CD4-positive, alpha-beta memory T cell (primary cell): ENCODE data around the gene ACSL1. TPM values are rescaled to one million over a fixed set of nuclear protein-coding genes. Genes with fewer than 3 reads are reported as not detected.

Source experiments
- CTCF ChIA-PET: fragments of 350-600 bp; sonication (Branson Sonifier 250); formaldehyde crosslinking; loops from one replicate; lab custom pipeline; 2021; ENCODE audit warnings: inconsistent platforms; ENCODE audit not compliant: partially characterized antibody; lab: Charles Lee
- POLR2A ChIA-PET: fragments of 350-600 bp; sonication (Branson Sonifier 250); formaldehyde crosslinking; loops from one replicate; lab custom pipeline; 2021; ENCODE audit not compliant: partially characterized antibody; lab: Charles Lee
- DNase-seq, 5 donors: peaks; one replicate each; pipeline versions ENCODE4 v3.0.0 to v3.0.0-alpha.2; 2020 to 2022; ENCODE audit warnings: mixed read lengths in 1 of 5
- H3K27ac ChIP-seq: one replicate; pipeline ENCODE4 v1.7.0; 2013; ENCODE audit warnings: low read depth, low read length
- H3K27me3 ChIP-seq: 2 replicates; pipeline ENCODE4 v1.7.0; 2013; ENCODE audit warnings: mild to moderate bottlenecking, low read length, moderate library complexity; ENCODE audit not compliant: insufficient read depth
- H3K36me3 ChIP-seq: 2 replicates; pipeline ENCODE4 v1.7.0; 2013; ENCODE audit warnings: mild to moderate bottlenecking, low read length, moderate library complexity; ENCODE audit not compliant: insufficient read depth
- H3K4me1 ChIP-seq: 2 replicates; pipeline ENCODE4 v1.7.0; 2013; ENCODE audit warnings: mild to moderate bottlenecking, low read length, moderate library complexity; ENCODE audit not compliant: insufficient read depth
- H3K4me3 ChIP-seq, 2 donors: one replicate each; pipeline ENCODE4 v1.7.0; 2013; ENCODE audit warnings: low read length in 2 of 2, mild to moderate bottlenecking in 1 of 2
- H3K9me3 ChIP-seq, 2 donors: one replicate each; pipeline ENCODE4 v1.7.0; 2013; ENCODE audit warnings: low read length in 2 of 2, control low read depth in 1 of 2; ENCODE audit not compliant: control insufficient read depth in 1 of 2
- H3K27ac Mint-ChIP-seq, 7 donors: one replicate each; pipeline ENCODE4 v1.8.0; 2020 to 2021; ENCODE audit warnings: mixed read lengths in 7 of 7, mild to moderate bottlenecking in 6 of 7, inconsistent platforms in 3 of 7, moderate library complexity in 3 of 7
- H3K27me3 Mint-ChIP-seq, 2 donors: one replicate each; pipeline ENCODE4 v1.8.0; 2020 to 2021; ENCODE audit warnings: mixed read lengths in 2 of 2
- H3K36me3 Mint-ChIP-seq, 2 donors: one replicate each; pipeline ENCODE4 v1.8.0; 2020 to 2021; ENCODE audit warnings: mixed read lengths in 2 of 2, inconsistent platforms in 1 of 2, mild to moderate bottlenecking in 1 of 2
- H3K4me1 Mint-ChIP-seq, 4 donors: one replicate each; pipeline ENCODE4 v1.8.0; 2020 to 2021; ENCODE audit warnings: mixed read lengths in 4 of 4, mild to moderate bottlenecking in 1 of 4
- H3K4me3 Mint-ChIP-seq, 8 donors: one replicate each; pipeline ENCODE4 v1.8.0; 2020 to 2021; ENCODE audit warnings: mixed read lengths in 8 of 8, mild to moderate bottlenecking in 7 of 8, moderate library complexity in 6 of 8, inconsistent platforms in 3 of 8
- H3K9me3 Mint-ChIP-seq, 8 donors: one replicate each; pipeline ENCODE4 v1.8.0; 2020 to 2021; ENCODE audit warnings: mixed read lengths in 8 of 8, mild to moderate bottlenecking in 5 of 8, inconsistent platforms in 3 of 8, moderate library complexity in 1 of 8
- intact Hi-C: fragments of 100-400 bp; cut with micrococcal nuclease; formaldehyde crosslinking; loops from one replicate; pipeline ENCODE4 v1.15.1; 2023
- polyA plus RNA-seq, 2 donors: library from polyadenylated mRNA; unstranded; fragments of 300-500 nt; fragmentation: Illumina TruSeq; gene quantifications; one replicate each; pipeline ENCODE4 v1.2.3, GENCODE V29; 2021
- total RNA-seq, 2 experiments: library from RNA; stranded (reverse); gene quantifications; one replicate each; pipeline ENCODE4 v1.2.3, GENCODE V29; 2021

Gene ACSL1
- total and polyA plus RNA-seq, 4 experiments from 2014 or later = 4.0 to 12.9 (median 9.2) TPM

DNA sequence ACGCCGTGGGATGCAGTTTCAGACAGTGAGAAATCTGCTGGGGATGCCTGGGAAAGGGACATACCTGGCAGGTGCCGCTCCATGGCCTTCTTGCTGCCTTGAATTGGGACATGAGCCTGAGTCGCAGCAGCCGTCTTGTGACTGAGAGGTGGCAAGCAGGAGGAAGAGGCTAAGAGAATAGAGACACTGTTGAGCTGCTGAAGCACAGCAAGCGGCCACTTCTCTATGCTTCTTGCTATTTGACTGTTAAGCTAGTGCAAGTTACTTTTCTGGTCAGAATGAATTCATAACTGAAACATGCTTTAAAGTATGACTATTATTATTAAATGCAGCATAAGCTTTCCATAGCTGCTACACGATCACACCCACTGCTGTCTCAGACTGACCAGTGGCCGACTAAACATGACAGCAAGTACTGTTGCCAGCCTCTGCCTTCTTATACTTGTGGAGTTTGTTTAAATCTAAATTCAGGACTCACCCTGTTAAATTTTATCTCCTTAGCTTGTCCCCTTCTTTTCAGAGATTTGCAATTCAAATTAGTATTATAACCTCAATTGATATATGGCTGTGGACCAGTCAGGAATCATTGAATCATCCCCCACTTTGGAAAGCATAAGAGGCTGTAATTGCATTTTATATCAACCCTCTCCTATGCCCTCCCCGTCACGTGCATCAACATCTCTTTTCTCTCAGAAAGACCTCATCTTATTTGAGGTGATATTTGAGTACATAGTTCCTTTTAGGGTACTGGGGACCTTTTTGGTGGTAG, 24.8 kb upstream of the ACSL1 start:
- H3K4me1 Mint-ChIP-seq = peaks cover 0 to 5% (median 0%) of the 10 kb centered on the region in 4 donors
- H3K36me3 Mint-ChIP-seq = no peaks in the 10 kb centered on the region
- no peak overlapping the region for H3K4me3 Mint-ChIP-seq
- Histone ChIP-seq H3K27me3 (peaks cover 4% of the 10 kb centered on the region), H3K9me3 (no peaks in the 10 kb centered on the region), H3K4me3 (no peak overlapping the region), H3K27ac (no peak overlapping the region), H3K4me1 (no peaks in the 10 kb centered on the region), H3K36me3 (no peaks in the 10 kb centered on the region)
- ChIA-PET CTCF (interaction anchor here (1.6 kb wide), 1 partner anchor 103 kb away, joined by 3 read pairs; no protein-coding TSS in a partner anchor), POLR2A (no interaction called here)
- H3K27me3 Mint-ChIP-seq = peaks cover 6 to 12% of the 10 kb centered on the region in 2 donors
- H3K9me3 Mint-ChIP-seq = no peaks in the 10 kb centered on the region
- DNase-seq = no peak
- no peak overlapping the region for H3K27ac Mint-ChIP-seq
- intact Hi-C loops = no loop called here

- DNase-seq = no peak
- H3K27ac ChIP-seq = no peak overlapping the region
- no peaks in the 10 kb centered on the region for H3K4me1 ChIP-seq
- intact Hi-C loops = no loop called here
- no peak overlapping the region for H3K4me3 ChIP-seq
- ChIA-PET POLR2A (no interaction called here), CTCF (interaction anchor here (1.6 kb wide), 1 partner anchor 103 kb away, joined by 3 read pairs; no protein-coding TSS in a partner anchor)
- no peaks in the 10 kb centered on the region for H3K36me3 ChIP-seq
- Mint-ChIP-seq H3K27ac (no peak overlapping the region), H3K36me3 (no peaks in the 10 kb centered on the region), H3K9me3 (no peaks in the 10 kb centered on the region), H3K4me3 (no peak overlapping the region), H3K4me1 (peaks cover 0 to 5% (median 0%) of the 10 kb centered on the region in 4 donors), H3K27me3 (peaks cover 4 to 10% of the 10 kb centered on the region in 2 donors)
- H3K9me3 ChIP-seq = no peaks in the 10 kb centered on the region
- H3K27me3 ChIP-seq = peaks cover 3% of the 10 kb centered on the region
Measured at GRCh38 chr4:184850018-184850417, 24.2 kb upstream of the ACSL1 start.

DNA sequence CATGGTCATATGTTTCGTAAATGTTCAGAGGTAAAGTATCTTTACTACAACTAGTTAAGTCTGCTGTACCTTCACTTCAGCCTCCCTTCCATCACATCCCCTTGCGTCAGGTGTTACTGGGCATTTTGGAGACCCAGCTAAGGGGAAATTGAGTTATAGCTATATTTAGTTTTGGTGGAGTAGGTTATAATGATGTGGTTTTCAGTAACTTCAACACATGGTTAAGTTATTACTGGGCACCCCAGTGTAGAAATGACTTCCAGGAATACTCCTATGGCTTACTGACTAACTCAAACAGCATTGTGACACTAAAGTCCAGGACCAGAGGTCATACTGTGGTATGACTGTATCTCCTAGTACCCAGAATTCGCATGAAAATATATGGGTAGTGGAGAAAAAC, 23.4 kb upstream of the ACSL1 start:
- Histone ChIP-seq H3K4me3 (no peak overlapping the region), H3K4me1 (no peaks in the 10 kb centered on the region), H3K9me3 (no peaks in the 10 kb centered on the region), H3K27ac (no peak overlapping the region), H3K36me3 (no peaks in the 10 kb centered on the region), H3K27me3 (no peaks in the 10 kb centered on the region)
- ChIA-PET POLR2A (no interaction called here), CTCF (interaction anchor here (1.6 kb wide), 1 partner anchor 102 kb away, joined by 3 read pairs; no protein-coding TSS in a partner anchor)
- H3K27ac Mint-ChIP-seq = no peak overlapping the region
- H3K27me3 Mint-ChIP-seq = peaks cover 3 to 10% of the 10 kb centered on the region in 2 donors
- no peak overlapping the region for H3K4me3 Mint-ChIP-seq
- no peaks in the 10 kb centered on the region for H3K4me1 Mint-ChIP-seq
- DNase-seq = no peak
- no peaks in the 10 kb centered on the region for H3K9me3 Mint-ChIP-seq
- no peaks in the 10 kb centered on the region for H3K36me3 Mint-ChIP-seq
- intact Hi-C loops = no loop called here

DNA sequence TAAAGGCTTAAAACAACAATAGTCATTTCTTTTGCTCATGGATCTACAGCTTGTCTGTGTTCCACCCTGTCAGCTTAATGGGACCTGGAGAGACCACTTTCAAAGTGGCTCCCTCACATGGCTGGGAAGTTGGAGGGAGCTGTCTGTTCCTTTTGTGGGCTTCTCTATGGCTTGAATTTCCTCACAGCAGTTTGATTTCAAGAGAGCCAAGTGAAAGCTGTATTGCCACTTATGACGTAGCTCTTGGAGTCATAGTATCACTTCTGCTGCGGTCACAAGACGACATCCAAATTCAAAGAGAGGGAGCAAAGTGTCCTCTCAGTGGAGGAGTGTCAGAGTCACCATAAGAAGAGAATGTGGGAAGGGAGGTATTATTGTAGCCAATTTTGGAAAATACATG, 22.7 kb upstream of the ACSL1 start:
- Mint-ChIP-seq H3K36me3 (no peaks in the 10 kb centered on the region), H3K27me3 (peaks cover 4 to 10% of the 10 kb centered on the region in 2 donors), H3K4me1 (no peaks in the 10 kb centered on the region), H3K4me3 (no peak overlapping the region), H3K27ac (no peak overlapping the region), H3K9me3 (no peaks in the 10 kb centered on the region)
- no peak for DNase-seq
- ChIA-PET CTCF (interaction anchor here (1.6 kb wide), 1 partner anchor 101 kb away, joined by 3 read pairs; no protein-coding TSS in a partner anchor), POLR2A (no interaction called here)
- no peaks in the 10 kb centered on the region for H3K36me3 ChIP-seq
- H3K9me3 ChIP-seq = no peaks in the 10 kb centered on the region
- H3K27ac ChIP-seq = no peak overlapping the region
- H3K4me3 ChIP-seq = no peak overlapping the region
- H3K4me1 ChIP-seq = no peaks in the 10 kb centered on the region
- intact Hi-C loops = no loop called here
- no peaks in the 10 kb centered on the region for H3K27me3 ChIP-seq

GRCh38 chr4:184846531-184846930, 20.8 kb upstream of the ACSL1 start:
- CTCF ChIA-PET = interaction anchor here (1.1 kb wide), 1 partner anchor 12 kb away, joined by 3 read pairs; no protein-coding TSS in a partner anchor

DNA sequence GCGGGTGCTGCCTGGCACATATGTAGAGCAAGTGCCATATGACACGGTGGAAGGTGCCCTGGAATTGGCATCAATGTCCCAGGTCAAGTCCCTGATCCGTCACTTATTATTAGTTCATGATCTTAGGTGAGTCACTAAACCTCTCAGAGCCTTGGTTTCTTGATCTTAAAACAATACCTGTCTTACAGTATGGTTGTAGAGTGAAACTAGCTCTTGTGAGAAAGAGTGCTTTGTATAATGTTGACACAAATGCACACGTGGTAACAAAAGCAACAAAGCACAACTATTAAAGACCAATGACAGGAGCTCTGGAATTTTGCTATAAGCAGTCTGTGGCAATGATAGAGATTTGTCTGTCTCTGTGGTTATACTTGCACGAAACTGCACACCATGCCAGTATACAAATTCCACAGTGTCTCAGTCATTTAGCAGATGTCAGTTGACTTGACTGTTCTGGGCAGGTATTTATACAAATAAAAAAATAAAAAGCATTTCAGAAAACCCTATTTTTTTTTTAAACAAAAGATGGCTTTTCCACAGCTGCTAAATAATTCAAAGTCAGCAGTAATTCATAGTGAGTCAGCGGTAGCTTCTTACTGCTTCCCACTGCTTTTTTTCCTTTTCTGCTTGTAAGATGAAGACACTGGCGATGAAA, 19.7 kb upstream of the ACSL1 start:
- H3K36me3 Mint-ChIP-seq = no peaks in the 10 kb centered on the region
- ChIA-PET POLR2A (interaction anchor here (0.5 kb wide), 1 partner anchor 15 kb away, joined by 3 read pairs; no protein-coding TSS in a partner anchor), CTCF (interaction anchor here (1.3 kb wide), 1 partner anchor 14 kb away, joined by 3 read pairs; no protein-coding TSS in a partner anchor)
- Histone ChIP-seq H3K9me3 (no peaks in the 10 kb centered on the region), H3K27me3 (no peaks in the 10 kb centered on the region), H3K36me3 (no peaks in the 10 kb centered on the region), H3K4me1 (no peaks in the 10 kb centered on the region), H3K4me3 (no peak overlapping the region), H3K27ac (no peak overlapping the region)
- H3K9me3 Mint-ChIP-seq = no peaks in the 10 kb centered on the region
- H3K4me1 Mint-ChIP-seq = no peaks in the 10 kb centered on the region
- H3K27ac Mint-ChIP-seq = no peak overlapping the region
- intact Hi-C loops = no loop called here
- no peak for DNase-seq
- H3K4me3 Mint-ChIP-seq = no peak overlapping the region
- peaks cover 4 to 18% of the 10 kb centered on the region in 2 donors for H3K27me3 Mint-ChIP-seq

More at GRCh38 chr4:184846531-184846930, 20.8 kb upstream of the ACSL1 start:
- H3K27me3 ChIP-seq = no peaks in the 10 kb centered on the region
- DNase-seq = no peak
- Mint-ChIP-seq H3K9me3 (no peaks in the 10 kb centered on the region), H3K27me3 (peaks cover 4 to 16% of the 10 kb centered on the region in 2 donors), H3K4me1 (no peaks in the 10 kb centered on the region), H3K4me3 (no peak overlapping the region), H3K36me3 (no peaks in the 10 kb centered on the region), H3K27ac (no peak overlapping the region)
- intact Hi-C loops = no loop called here
- H3K9me3 ChIP-seq = no peaks in the 10 kb centered on the region
- H3K27ac ChIP-seq = no peak overlapping the region
- no peaks in the 10 kb centered on the region for H3K36me3 ChIP-seq
- H3K4me3 ChIP-seq = no peak overlapping the region
- no peaks in the 10 kb centered on the region for H3K4me1 ChIP-seq
- POLR2A ChIA-PET = no interaction called here

DNA sequence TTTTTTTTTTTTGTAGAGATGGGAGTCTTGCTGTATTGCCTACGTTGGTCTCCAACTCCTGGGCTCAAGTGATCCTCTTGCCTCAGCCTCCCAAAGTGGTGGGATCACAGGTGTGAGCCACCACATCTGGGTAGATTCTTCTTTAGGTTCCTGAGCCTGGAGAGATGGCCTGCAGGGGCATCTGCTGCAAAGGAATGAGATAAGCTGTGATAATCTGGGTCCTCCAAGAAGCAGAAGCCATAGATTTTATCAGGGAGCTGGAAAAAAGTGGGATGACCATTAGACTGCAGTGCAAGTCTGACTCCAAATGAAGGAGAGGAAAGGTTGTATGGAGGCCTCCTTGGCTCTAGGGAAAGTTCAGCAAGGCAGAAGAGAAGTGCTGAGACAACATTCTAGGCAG, 19.0 kb upstream of the ACSL1 start:
- DNase-seq = no peak
- Histone ChIP-seq H3K36me3 (no peaks in the 10 kb centered on the region), H3K9me3 (no peaks in the 10 kb centered on the region), H3K27ac (no peak overlapping the region), H3K27me3 (no peaks in the 10 kb centered on the region), H3K4me1 (no peaks in the 10 kb centered on the region), H3K4me3 (no peak overlapping the region)
- Mint-ChIP-seq H3K9me3 (no peaks in the 10 kb centered on the region), H3K4me3 (no peak overlapping the region), H3K27ac (no peak overlapping the region), H3K4me1 (no peaks in the 10 kb centered on the region), H3K36me3 (no peaks in the 10 kb centered on the region), H3K27me3 (peaks cover 4 to 18% of the 10 kb centered on the region in 2 donors)
- ChIA-PET POLR2A (no interaction called here), CTCF (interaction anchor here (0.7 to 1.3 kb wide), 2 partner anchors 15 to 497 kb away, joined by 3 read pairs; no protein-coding TSS in a partner anchor)
- intact Hi-C loops = no loop called here
